ENCODE data around the gene IRF4.

GRCh38 chr6:364609-365540 is 26.7 kb upstream of the IRF4 start:
- TF ChIP-seq RCOR1 (IDR thresholded peaks at IDR 0.05; ENCODE audit: low read length) (no peak), FOXJ3 (CRISPR knock-in tag; IDR thresholded peaks at IDR 0.05) (no peak)
- TF ChIP-seq, protein P1, sequence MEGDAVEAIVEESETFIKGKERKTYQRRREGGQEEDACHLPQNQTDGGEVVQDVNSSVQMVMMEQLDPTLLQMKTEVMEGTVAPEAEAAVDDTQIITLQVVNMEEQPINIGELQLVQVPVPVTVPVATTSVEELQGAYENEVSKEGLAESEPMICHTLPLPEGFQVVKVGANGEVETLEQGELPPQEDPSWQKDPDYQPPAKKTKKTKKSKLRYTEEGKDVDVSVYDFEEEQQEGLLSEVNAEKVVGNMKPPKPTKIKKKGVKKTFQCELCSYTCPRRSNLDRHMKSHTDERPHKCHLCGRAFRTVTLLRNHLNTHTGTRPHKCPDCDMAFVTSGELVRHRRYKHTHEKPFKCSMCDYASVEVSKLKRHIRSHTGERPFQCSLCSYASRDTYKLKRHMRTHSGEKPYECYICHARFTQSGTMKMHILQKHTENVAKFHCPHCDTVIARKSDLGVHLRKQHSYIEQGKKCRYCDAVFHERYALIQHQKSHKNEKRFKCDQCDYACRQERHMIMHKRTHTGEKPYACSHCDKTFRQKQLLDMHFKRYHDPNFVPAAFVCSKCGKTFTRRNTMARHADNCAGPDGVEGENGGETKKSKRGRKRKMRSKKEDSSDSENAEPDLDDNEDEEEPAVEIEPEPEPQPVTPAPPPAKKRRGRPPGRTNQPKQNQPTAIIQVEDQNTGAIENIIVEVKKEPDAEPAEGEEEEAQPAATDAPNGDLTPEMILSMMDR (IDR thresholded peaks at IDR 0.05): no peak

Data from SK-N-SH (cell line).